Renal cortex interstitium (tissue), 11 donors: Measurements from ENCODE around the gene UBE2C. TPM values are rescaled to one million over a fixed set of nuclear protein-coding genes. Genes with fewer than 3 reads are reported as not detected.

ENCODE experiments used
- DNase-seq, 11 donors: peaks; one replicate each; pipeline ENCODE4 v3.0.0-alpha.2; 2013; ENCODE audit warnings: low read depth in 9 of 11, low spot score in 4 of 11; ENCODE audit errors: extremely low read depth in 1 of 11
- polyA plus RNA-seq, 3 donors: library from polyadenylated mRNA; unstranded; fragments of 120-200 nt; gene quantifications; one replicate each; pipeline ENCODE4 v1.2.1, GENCODE V29; 2013; ENCODE audit not compliant: insufficient read length in 3 of 3

Gene UBE2C
- polyA plus RNA-seq, 3 donors: 49.3 to 84.3 (median 74.4) TPM

- DNase-seq: no peak
Observed at GRCh38 chr20:45845452-45845851, 33.0 kb downstream of the UBE2C start.

GRCh38 chr20:45848421-45848820, 36.0 kb downstream of the UBE2C start:
- no peak for DNase-seq

DNA sequence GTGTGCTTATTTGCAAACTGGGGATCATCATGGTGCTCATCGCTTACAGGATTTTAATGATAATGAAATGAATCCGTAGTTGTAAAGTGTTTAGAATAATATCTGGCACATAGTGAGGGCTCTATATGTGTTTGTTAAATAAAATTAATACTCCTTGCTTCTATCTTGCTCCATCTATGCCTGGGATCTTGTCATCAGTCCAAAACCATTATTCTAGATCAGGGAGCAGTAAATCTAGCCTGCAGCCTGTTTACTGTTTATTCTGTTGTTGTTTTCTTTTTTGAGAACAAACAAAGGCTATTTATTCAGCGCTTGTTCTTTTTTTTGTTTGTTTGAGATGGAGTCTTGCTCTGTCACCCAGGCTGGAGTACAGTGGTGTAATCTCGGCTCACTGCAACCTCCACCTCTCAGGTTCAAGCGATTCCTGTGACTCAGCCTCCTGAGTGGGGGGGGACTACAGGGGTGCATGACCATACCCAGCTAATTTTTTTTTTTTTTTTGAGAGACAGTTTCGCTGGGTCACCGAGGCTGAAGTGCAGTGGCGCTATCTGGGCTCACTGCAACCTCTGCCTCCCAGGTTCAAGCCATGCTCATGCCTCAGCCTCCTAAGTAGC, 36.6 kb downstream of the UBE2C start:
- no peak for DNase-seq

GRCh38 chr20:45850238-45850637, 37.8 kb downstream of the UBE2C start:
- no peak for DNase-seq

DNA sequence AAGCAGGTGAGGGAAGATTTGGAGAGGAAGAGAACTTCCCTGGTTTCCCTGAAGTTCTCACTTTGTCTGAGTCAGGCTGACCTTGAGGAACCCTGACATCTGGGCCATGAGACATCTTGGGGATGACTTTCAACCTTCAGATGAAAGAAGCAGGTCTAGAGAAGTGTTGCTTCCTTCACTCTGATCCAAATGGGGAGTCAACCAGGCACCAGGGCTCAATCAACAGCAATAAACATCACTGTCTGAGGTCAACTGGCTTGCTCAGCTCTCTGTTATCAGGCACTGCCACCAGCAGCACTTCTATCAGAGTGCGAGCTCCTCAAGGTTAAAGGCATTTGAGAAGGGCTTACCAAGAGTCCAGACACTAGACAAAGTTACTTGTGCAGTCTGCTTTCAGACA, 38.5 kb downstream of the UBE2C start:
- no peak for DNase-seq

DNA sequence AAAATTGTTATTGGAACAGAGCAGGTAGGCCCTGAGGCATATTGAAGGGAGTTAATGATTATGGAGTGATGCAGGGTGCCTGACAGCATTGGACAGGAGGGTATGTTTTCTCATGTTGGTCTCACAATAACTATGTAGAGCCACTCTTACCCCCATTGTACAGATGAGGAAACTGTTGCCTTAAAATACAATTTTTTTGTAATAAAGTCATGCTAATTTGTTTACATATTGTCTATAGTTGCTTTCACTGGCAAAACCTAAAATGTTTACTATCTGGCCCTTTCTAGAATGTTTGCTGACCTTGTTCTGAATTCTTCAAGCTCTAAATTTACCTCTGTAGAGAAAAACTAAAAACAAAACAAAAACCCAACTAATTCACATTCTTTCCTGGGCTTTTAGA, 39.1 kb downstream of the UBE2C start:
- DNase-seq: no peak

GRCh38 chr20:45852326-45852725, 39.9 kb downstream of the UBE2C start:
- no peak for DNase-seq

DNA sequence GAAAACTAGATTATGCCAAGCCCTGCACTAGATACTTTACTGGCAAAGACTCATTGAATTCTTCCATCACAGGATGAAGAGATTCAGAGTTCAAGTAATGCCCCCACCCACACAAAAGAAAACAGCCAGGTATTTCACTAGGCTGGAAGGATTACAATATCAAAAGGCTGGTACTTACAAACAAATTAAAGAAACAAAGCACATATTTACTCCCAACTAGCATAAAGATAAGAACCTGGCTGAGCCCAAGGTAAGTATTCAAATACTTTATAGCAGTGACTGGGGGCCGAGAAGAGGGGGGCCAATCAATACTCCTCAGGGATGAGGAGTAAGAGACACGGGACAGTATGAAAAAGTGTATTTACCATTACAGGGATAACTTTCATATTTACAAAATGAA, 41.0 kb downstream of the UBE2C start:
- no peak for DNase-seq

DNA sequence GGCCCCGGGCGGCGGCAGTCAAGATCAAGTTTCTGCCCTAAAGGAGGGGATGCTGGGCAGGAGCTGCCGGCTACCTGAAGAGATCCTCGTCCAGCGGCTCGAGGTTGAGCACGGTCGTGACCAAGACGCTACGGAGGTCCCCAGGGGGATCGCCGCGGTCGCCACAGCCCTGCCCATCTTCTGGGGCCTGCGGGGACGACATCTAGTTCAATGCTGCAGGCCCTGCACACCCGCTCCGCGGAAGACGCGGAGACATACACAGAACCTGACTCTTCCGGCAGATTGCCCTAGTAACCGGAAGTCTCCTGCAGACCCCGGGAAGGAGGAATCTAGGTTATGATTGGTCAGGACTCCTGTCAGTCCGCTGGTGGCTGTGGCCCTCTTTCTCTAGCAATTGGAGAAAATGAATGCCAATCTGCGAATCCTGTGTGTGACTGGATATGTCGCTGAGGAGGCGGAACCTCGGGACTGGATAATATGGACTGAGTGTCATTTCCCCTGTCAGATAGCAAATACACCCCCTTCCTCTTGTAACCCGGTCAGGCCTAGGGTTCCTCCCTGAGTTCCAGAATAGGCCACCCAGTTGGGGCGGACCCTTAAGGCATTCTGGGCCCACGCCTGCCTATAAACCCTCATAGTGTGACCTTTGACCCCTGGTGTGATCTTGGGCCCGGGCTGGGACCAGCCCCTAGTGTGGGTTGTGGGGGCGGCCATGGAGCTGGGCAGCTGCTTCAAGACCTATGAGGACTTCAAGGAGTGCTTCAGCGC, 44.9 kb downstream of the UBE2C start, which contains the start of the genes ACOT8 and ZSWIM3:
TSS of gene ACOT8 (minus strand) at position 279 of the 768 bp plus-strand sequence. CDS start at position 202, 77 bp downstream.
TSS of gene ZSWIM3 (plus strand) at position 501 of the 768 bp plus-strand sequence. CDS start at position 713, 212 bp downstream.
- DNase-seq: peak; percentile 100

- DNase-seq: no peak
Observed at GRCh38 chr20:45857882-45858216, 45.4 kb downstream of the UBE2C start.

- DNase-seq: peak in 3 of 11 donors; percentile 24 to 38 (median 29)
Observed at GRCh38 chr20:45859916-45860315, 47.5 kb downstream of the UBE2C start.

- DNase-seq: no peak
Observed at GRCh38 chr20:45860560-45861220, 48.2 kb downstream of the UBE2C start.

- DNase-seq: no peak
Observed at GRCh38 chr20:45861221-45862075, 49.0 kb downstream of the UBE2C start.

DNA sequence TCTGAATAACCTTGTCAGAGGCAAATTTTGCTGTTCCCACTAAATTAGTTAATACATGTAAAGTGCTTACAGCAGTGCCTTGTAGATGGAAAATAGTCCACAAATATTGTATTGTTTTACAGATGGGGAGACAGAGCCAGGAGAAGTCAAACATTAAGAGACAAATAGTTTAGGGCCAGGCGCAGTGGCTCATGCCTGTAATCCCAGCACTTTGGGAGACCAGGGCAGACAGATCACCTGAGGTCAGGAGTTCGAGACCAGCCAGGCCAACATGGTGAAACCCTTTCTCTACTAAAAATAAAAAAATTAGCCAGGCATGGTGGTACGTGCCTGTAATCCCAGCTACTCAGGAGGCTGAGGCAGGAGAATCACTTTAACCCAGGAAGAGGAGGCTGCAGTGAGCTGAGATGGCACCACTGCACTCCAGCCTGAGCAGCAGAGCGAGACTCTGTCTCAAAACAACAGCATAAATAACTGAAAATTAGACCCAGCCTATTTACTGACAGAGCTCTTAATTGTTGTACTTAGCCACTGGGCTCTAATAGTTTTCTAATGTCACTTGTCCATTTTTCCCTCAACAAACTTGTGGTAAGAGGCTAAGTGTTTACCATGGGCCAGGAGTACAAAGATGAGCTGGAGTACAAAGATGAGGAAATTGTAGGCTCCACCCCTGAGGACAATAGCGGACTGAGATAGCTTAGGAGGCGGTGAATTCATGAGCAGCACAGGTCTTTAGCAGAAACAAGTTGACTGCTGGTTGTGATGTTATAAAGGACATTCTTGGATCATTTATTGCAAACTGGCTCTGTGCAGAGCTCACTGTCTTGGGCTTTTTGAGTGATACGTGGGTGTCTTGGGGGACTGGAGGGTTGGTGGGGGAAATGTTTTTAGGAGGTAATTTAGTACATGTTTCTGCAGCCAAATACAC, 51.4 kb downstream of the UBE2C start:
- no peak for DNase-seq

DNA sequence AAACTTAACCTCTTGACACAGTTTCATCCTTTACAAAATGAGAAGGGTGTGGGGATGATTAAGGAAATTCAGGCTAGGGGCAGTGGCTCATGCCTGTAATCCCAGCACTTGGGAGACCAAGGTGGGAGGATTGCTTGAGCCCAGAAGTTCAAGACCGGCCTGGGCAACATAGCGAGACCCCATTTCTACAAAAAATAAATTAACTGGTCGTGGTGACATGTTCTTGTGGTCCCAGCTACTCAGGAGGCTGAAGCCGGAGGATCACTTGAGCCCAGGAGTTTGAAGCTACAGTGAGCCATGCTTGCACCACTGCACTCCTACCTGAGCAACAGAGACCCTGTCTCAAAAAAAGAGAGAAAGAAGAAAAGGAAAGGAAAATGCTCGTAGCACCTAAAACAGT, 54.0 kb downstream of the UBE2C start:
- DNase-seq: no peak
